NB4 (cell line): ENCODE measurements around the gene PTPRK.

Source experiments
- MYC ChIP-seq: IDR thresholded peaks from 2 replicates; pipeline ENCODE4 v1.6.1; 2011; ENCODE audit warnings: low read depth, low read length
- POLR2A ChIP-seq: IDR thresholded peaks from 2 replicates; pipeline ENCODE4 v1.6.1; 2011; ENCODE audit warnings: mild to moderate bottlenecking; ENCODE audit not compliant: insufficient read length; ENCODE audit errors: extremely low read depth
- TF ChIP-seq, protein P1 (sequence below): IDR thresholded peaks from one replicate; pipeline ENCODE4 v1.5.1; 2012; ENCODE audit warnings: low read depth, low read length
- TF ChIP-seq, protein P2 (sequence below): IDR thresholded peaks from 2 replicates; pipeline ENCODE4 v1.6.1; 2011; ENCODE audit warnings: low read depth, low read length

DNA sequence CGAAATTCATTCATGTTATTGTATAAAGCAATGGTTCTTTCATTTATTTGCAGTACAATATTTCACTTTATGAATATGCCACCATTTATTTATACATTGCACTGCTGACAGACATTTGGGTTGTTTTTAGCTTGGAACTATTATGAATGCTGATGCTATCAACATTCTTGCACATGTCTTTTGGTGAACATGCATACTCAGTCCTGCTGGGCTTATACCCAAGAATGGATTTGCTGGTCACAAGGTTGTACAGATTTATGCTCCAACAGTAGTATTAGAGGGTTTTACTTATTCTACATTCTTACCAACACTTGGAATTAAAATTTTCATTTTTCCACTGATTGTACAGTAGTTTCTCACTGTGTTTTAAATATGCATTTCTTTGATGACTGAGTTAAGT lies 126.2 kb downstream of the PTPRK start:
- TF ChIP-seq, protein P1, sequence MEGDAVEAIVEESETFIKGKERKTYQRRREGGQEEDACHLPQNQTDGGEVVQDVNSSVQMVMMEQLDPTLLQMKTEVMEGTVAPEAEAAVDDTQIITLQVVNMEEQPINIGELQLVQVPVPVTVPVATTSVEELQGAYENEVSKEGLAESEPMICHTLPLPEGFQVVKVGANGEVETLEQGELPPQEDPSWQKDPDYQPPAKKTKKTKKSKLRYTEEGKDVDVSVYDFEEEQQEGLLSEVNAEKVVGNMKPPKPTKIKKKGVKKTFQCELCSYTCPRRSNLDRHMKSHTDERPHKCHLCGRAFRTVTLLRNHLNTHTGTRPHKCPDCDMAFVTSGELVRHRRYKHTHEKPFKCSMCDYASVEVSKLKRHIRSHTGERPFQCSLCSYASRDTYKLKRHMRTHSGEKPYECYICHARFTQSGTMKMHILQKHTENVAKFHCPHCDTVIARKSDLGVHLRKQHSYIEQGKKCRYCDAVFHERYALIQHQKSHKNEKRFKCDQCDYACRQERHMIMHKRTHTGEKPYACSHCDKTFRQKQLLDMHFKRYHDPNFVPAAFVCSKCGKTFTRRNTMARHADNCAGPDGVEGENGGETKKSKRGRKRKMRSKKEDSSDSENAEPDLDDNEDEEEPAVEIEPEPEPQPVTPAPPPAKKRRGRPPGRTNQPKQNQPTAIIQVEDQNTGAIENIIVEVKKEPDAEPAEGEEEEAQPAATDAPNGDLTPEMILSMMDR: no peak
- no peak for TF ChIP-seq POLR2A
- no peak for TF ChIP-seq MYC
- TF ChIP-seq, protein P2, sequence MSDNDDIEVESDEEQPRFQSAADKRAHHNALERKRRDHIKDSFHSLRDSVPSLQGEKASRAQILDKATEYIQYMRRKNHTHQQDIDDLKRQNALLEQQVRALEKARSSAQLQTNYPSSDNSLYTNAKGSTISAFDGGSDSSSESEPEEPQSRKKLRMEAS: no peak
